HEK293 (cell line): Measurements from ENCODE around the gene MAGI1.
A peak's percentile ranks its signal among the peaks of the same experiment; 100 is the strongest.

Source experiments
- CTCF ChIA-PET: fragments of 350-600 bp; formaldehyde crosslinking; extraction: SDS; loops from one replicate; lab custom pipeline; 2021; ENCODE audit warnings: antibody characterized with exemption; lab: Yijun Ruan, JAX
- POLR2A ChIA-PET: fragments of 300-600 bp; formaldehyde crosslinking; extraction: SDS; loops from one replicate; lab custom pipeline; 2020; ENCODE audit warnings: antibody characterized with exemption, inconsistent platforms; lab: Yijun Ruan, JAX
- H3K27ac ChIP-seq: fragments of 200-500 bp; sonication (Bioruptor generic); 2 replicates; pipeline ENCODE4 v1.5.1; 2014; ENCODE audit warnings: low read depth, low read length, control low read depth, inconsistent platforms; ENCODE audit errors: extremely low read depth
- H3K36me3 ChIP-seq, 2 experiments: fragments of 200-500 bp in 1 of 2; sonication (Bioruptor generic) in 1 of 2; 1 replicate in 1 of 2; 2 replicates in 1 of 2; pipeline ENCODE4 v1.5.1; 2014 to 2017; ENCODE audit warnings: inconsistent platforms in 2 of 2, low read length in 2 of 2; ENCODE audit not compliant: control insufficient read depth in 2 of 2, insufficient read depth in 1 of 2
- H3K4me1 ChIP-seq: fragments of 200-500 bp; sonication (Bioruptor generic); 2 replicates; pipeline ENCODE4 v1.5.1; 2014; ENCODE audit warnings: mild to moderate bottlenecking, low read length, inconsistent platforms; ENCODE audit not compliant: control insufficient read depth, insufficient read depth
- H3K4me3 ChIP-seq: 2 replicates; pipeline ENCODE4 v1.5.1; 2011; ENCODE audit warnings: low read depth, mild to moderate bottlenecking, control low read depth, low read length, moderate library complexity
- H3K9me3 ChIP-seq: fragments of 200-500 bp; sonication (Bioruptor generic); 2 replicates; pipeline ENCODE4 v1.5.1; 2014; ENCODE audit warnings: low read depth, low read length, inconsistent platforms; ENCODE audit not compliant: control insufficient read depth, insufficient read depth
- IKZF3 ChIP-seq: fragments of 450-650 bp; IDR thresholded peaks from 2 replicates; pipeline ENCODE4 v1.5.0; 2018; ENCODE audit warnings: missing biosample characterization, mild to moderate bottlenecking, missing genetic modification characterization, moderate library complexity
- SETDB1 ChIP-seq: IDR thresholded peaks from one replicate; pipeline ENCODE4 v1.6.1; 2017; ENCODE audit warnings: mild to moderate bottlenecking, low read length, moderate library complexity, mixed read lengths; ENCODE audit not compliant: insufficient read length
- TSHZ1 ChIP-seq: fragments of 450-650 bp; formaldehyde crosslinking; IDR thresholded peaks from 2 replicates; pipeline ENCODE4 v1.5.1; 2016; ENCODE audit warnings: missing biosample characterization, missing genetic modification characterization, borderline replicate concordance
- ZBTB11 ChIP-seq: fragments of 450-650 bp; formaldehyde crosslinking; conservative IDR thresholded peaks from 2 replicates; pipeline ENCODE4 v1.5.1; 2016; ENCODE audit warnings: low read depth, missing biosample characterization, missing genetic modification characterization
- ZNF121 ChIP-seq: fragments of 450-650 bp; formaldehyde crosslinking; IDR thresholded peaks from 2 replicates; pipeline ENCODE4 v1.5.1; 2016; ENCODE audit warnings: missing biosample characterization, missing genetic modification characterization
- ZNF133 ChIP-seq: fragments of 450-650 bp; formaldehyde crosslinking; IDR thresholded peaks from 2 replicates; pipeline ENCODE4 v1.5.1; 2016; ENCODE audit warnings: missing biosample characterization, missing genetic modification characterization
- ZNF18 ChIP-seq: fragments of 450-650 bp; formaldehyde crosslinking; IDR thresholded peaks from 2 replicates; pipeline ENCODE4 v1.5.1; 2016; ENCODE audit warnings: missing biosample characterization, missing genetic modification characterization
- ZNF501 ChIP-seq: fragments of 450-650 bp; formaldehyde crosslinking; IDR thresholded peaks from 2 replicates; pipeline ENCODE4 v1.5.1; 2016; ENCODE audit warnings: missing biosample characterization, missing genetic modification characterization
- ZNF513 ChIP-seq: fragments of 450-650 bp; IDR thresholded peaks from 2 replicates; pipeline ENCODE4 v1.5.1; 2018; ENCODE audit warnings: missing biosample characterization, missing genetic modification characterization
- ZNF521 ChIP-seq: fragments of 450-650 bp; formaldehyde crosslinking; IDR thresholded peaks from 2 replicates; pipeline ENCODE4 v1.5.1; 2017; ENCODE audit warnings: missing biosample characterization, mild to moderate bottlenecking, missing genetic modification characterization
- ZNF544 ChIP-seq: fragments of 450-650 bp; formaldehyde crosslinking; IDR thresholded peaks from 2 replicates; pipeline ENCODE4 v1.5.0; 2017; ENCODE audit warnings: missing biosample characterization, missing genetic modification characterization

Gene MAGI1

GRCh38 chr3:65729973-65730372 lies 308.7 kb downstream of the MAGI1 start:
- POLR2A ChIA-PET, result no interaction called here
- H3K4me3 ChIP-seq, result no peak overlapping the region
- H3K27ac ChIP-seq, result no peak overlapping the region

GRCh38 chr3:65729555-65729954 lies 309.2 kb downstream of the MAGI1 start:
- no peaks in the 10 kb centered on the region for H3K9me3 ChIP-seq
- ChIA-PET POLR2A (no interaction called here), CTCF (interaction anchor here (0.6 to 1.2 kb wide), 3 partner anchors 53 to 136 kb away, joined by 3 to 5 read pairs (median 3); no protein-coding TSS in a partner anchor)
- no peak for TF ChIP-seq ZNF121 (tag by site-specific recombination)
- no peak for TF ChIP-seq ZNF544 (tag by site-specific recombination)
- TF ChIP-seq, all 188 proteins: peak for 0
- no peak overlapping the region for H3K27ac ChIP-seq
- H3K4me1 ChIP-seq, result no peaks in the 10 kb centered on the region
- no peak overlapping the region for H3K4me3 ChIP-seq
- H3K36me3 ChIP-seq, result no peaks in the 10 kb centered on the region

More at GRCh38 chr3:65729973-65730372, 308.7 kb downstream of the MAGI1 start:
- Histone ChIP-seq H3K9me3 (no peaks in the 10 kb centered on the region), H3K36me3 (no peaks in the 10 kb centered on the region), H3K4me1 (no peaks in the 10 kb centered on the region)
- CTCF ChIA-PET, result interaction anchor here (0.6 to 1.2 kb wide), 3 partner anchors 54 to 136 kb away, joined by 3 to 5 read pairs (median 3); no protein-coding TSS in a partner anchor
- no peak for TF ChIP-seq ZNF133 (tag by site-specific recombination)
- peak; percentile 13 for TF ChIP-seq SETDB1

GRCh38 chr3:65728138-65728537 lies 310.6 kb downstream of the MAGI1 start:
- Histone ChIP-seq H3K27ac (no peak overlapping the region), H3K36me3 (no peaks in the 10 kb centered on the region), H3K4me3 (no peak overlapping the region), H3K9me3 (no peaks in the 10 kb centered on the region), H3K4me1 (no peaks in the 10 kb centered on the region)
- CTCF ChIA-PET, result interaction anchor here (0.5 kb wide), 1 partner anchor 48 kb away, joined by 3 read pairs; no protein-coding TSS in a partner anchor
- POLR2A ChIA-PET, result no interaction called here
- TF ChIP-seq ZNF501 (tag by site-specific recombination) (no peak), TSHZ1 (tag by site-specific recombination) (no peak), IKZF3 (no peak), ZBTB11 (tag by site-specific recombination) (no peak), ZNF513 (tag by site-specific recombination) (no peak), ZNF18 (tag by site-specific recombination) (no peak), ZNF521 (no peak)
